Endometrial microvascular endothelial cells (primary cell): ENCODE measurements around the gene FOXA3. TPM values are rescaled to one million over a fixed set of nuclear protein-coding genes. Genes with fewer than 3 reads are reported as not detected.

Source experiments
- in situ Hi-C: cut with HindIII; loops from 2 replicates; pipeline ENCODE4 v1.10.0; 2017; ENCODE audit warnings: low sequenced_read_pairs, low pct_unique_long_range_greater_than_20kb; ENCODE audit errors: inconsistent ontology term
- total RNA-seq: library from RNA; depleted of rRNA; stranded (reverse); fragments of >200 nt; gene quantifications from one replicate; pipeline ENCODE4 v1.2.3, GENCODE V29; 2015; ENCODE audit errors: inconsistent ontology term

Gene FOXA3
- total RNA-seq, 1 donor from 2014 or later, result not detected

- in situ Hi-C loops, result no loop called here
These were observed 42.1 kb downstream of the FOXA3 start for GRCh38 chr19:45906221-45906620.

GRCh38 chr19:45908956-45909355 is 44.8 kb downstream of the FOXA3 start:
- in situ Hi-C loops, result no loop called here

DNA sequence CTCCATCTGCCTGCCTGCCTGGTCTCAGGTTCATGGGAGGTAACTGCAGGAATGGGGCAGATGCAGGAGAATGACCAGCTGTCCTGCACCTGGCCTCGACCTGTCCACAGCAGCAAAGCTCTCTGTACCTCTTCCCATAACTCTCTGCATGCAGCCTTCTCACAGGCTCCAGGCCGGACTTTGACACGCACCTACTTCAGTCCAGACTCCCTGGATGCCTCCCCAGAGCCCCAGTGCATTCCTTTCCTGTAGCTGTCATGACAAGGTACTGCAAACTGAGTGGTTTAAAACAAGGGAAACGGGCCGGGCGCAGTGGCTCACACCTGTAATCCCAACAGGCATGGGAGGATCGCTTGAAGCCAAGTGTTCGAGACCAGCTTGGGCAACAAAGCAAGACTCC is 47.2 kb downstream of the FOXA3 start:
- in situ Hi-C loops, result no loop called here

GRCh38 chr19:45913874-45914830 is 50.0 kb downstream of the FOXA3 start, which contains the start of gene NANOS2:
NANOS2 (minus strand) TSS chr19:45914778; CDS start chr19:45914693, 85 bp downstream.
- in situ Hi-C loops, result no loop called here

DNA sequence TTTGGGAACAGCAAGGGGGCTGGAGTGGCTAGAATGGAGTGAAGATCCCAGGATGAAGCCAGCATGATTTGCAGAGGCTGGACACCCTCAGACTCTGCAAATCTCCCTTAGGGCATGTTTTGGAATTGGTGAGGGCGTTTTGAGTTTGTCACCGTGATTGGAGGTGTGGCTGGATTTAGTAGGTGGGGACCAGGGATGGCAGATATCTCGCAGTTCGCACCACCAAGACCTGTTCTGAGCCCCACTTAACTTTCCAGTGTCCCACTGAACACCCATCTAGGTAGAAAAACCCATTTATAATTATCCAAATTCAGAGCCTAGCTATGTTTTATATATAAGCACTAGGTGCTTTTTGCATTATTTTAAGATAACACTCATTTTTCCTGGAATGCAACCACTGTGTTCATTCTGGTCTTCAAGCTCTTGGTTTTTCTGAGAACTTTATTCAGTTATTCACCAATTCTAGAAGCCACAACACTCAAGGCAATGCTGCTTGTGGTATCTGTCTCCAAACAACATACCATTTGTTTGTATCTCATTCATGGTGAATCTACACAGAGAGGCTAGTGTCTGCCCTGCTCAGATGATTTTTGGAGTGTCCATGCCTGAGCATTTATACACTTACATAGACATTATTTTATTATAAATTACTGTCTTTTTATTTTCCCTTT is 53.4 kb downstream of the FOXA3 start:
- in situ Hi-C loops, result no loop called here

- in situ Hi-C loops, result no loop called here
These were observed 54.6 kb downstream of the FOXA3 start for GRCh38 chr19:45918721-45919120.

DNA sequence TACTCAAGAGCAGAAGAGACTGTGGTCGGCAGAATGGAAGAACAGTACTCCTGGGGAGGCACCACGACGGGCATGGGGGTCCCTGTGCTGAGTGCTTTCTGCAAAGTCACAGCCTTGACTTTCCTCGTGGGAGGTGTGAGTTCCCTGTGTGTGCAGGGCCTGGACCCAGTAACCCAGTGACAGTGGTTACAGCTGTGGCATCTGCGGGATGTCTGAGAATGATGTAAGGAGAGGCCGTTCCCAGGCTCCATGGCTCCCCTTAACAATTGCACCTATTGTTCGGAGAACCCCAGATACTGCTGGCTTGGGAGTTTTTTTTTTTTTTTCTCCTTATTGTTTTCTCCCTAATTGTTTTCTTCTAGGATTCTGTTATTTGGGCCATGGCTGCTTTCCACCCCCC is 55.6 kb downstream of the FOXA3 start:
- in situ Hi-C loops, result no loop called here

GRCh38 chr19:45920458-45920857 is 56.3 kb downstream of the FOXA3 start:
- in situ Hi-C loops, result no loop called here

- in situ Hi-C loops, result no loop called here
These were observed 58.2 kb downstream of the FOXA3 start for GRCh38 chr19:45922281-45922680.

Other genes starting within 250 kb of the FOXA3 start
- gene EML2, start 224.9 kb upstream of the FOXA3 start, total RNA-seq, result 24.0 TPM
- not detected for gene GIPR, start 196.1 kb upstream of the FOXA3 start, total RNA-seq
- 239 TPM for gene SNRPD2, start 172.4 kb upstream of the FOXA3 start, total RNA-seq
- gene QPCTL, start 171.7 kb upstream of the FOXA3 start, total RNA-seq, result 21.3 TPM
- 10.7 TPM for gene FBXO46, start 133.4 kb upstream of the FOXA3 start, total RNA-seq
- gene MEIOSIN, start 130.9 kb upstream of the FOXA3 start, total RNA-seq, result not detected
- gene SIX5, start 95.1 kb upstream of the FOXA3 start, total RNA-seq, result 6.8 TPM
- gene DMPK, start 81.8 kb upstream of the FOXA3 start, total RNA-seq, result 8.6 TPM
- gene DMWD, start 71.5 kb upstream of the FOXA3 start, total RNA-seq, result 40.3 TPM
- not detected for gene RSPH6A, start 49.0 kb upstream of the FOXA3 start, total RNA-seq
- 44.8 TPM for gene SYMPK, start 1.2 kb upstream of the FOXA3 start, total RNA-seq
- gene IRF2BP1, start 21.8 kb downstream of the FOXA3 start, total RNA-seq, result 13.6 TPM
- gene MYPOP, start 38.3 kb downstream of the FOXA3 start, total RNA-seq, result 0.84 TPM
- not detected for gene NANOS2, start 50.5 kb downstream of the FOXA3 start, total RNA-seq
- gene NOVA2, start 109.5 kb downstream of the FOXA3 start, total RNA-seq, result 8.8 TPM
- 4.9 TPM for gene CCDC61, start 131.1 kb downstream of the FOXA3 start, total RNA-seq
- not detected for gene PGLYRP1, start 158.7 kb downstream of the FOXA3 start, total RNA-seq
- gene IGFL4, start 176.7 kb downstream of the FOXA3 start, total RNA-seq, result not detected